Stimulated activated CD4-positive, alpha-beta T cell treated with anti-CD3 and anti-CD28 coated beads, Interleukin-12 subunit alpha, Interleukin-12 subunit beta, amount 100 ng/mL, for 24 hours (primary cell): ENCODE results near the gene LAMC3.

Source experiments
- DNase-seq, 2 experiments: peaks; one replicate each; pipeline ENCODE4 v3.0.0-alpha.2; 2020; ENCODE audit warnings: low read depth in 2 of 2

Gene LAMC3

GRCh38 chr9:131076347-131077195 lies 67.6 kb downstream of the LAMC3 start:
- DNase-seq = no peak

DNA sequence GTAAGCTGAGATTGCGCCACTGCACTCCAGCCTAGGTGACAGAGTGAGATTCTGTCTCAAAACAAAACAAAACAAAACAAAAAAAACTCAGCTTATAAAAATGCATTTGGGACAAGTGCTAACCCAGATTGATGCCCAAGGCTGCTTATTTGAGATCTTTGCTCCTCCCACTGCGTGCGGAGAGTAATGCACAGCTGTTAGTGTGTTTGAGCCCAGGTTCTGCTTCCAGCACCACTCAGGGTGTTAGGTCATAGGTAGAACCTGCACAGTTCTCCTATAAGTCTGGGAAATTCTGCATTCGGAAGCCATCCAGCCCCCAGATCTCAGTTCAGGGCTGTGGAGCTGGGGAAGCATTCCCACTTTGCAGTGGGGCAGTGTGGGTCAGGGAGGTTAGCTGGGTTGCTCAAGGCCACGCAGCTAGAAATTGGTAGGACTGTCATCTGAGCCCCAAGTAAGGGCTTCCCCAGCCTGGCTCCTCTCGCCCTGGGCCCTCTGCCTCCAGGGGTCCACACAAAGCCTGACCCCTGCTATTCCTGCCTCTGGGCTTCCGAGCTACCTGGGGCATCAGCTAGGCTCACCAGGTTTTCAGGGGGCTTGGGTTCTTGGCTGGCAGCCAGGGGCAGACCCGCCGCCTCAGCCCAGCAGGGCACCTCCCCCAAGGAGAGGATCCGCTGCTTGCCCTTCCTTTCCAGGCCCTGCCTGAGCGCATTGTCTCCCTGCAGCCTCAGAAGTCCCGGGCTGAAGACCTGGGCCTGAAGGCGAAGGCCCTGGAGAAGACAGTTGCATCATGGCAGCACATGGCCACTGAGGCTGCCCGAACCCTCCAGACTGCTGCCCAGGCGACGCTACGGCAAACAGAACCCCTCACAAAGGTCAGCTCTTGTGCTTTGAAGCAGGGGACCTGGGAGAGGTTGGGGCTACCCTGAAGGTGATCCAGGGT lies 69.7 kb downstream of the LAMC3 start:
- DNase-seq = no peak

GRCh38 chr9:131080589-131080988 lies 71.6 kb downstream of the LAMC3 start:
- no peak for DNase-seq

- no peak for DNase-seq
Observed at GRCh38 chr9:131081868-131082267, 72.9 kb downstream of the LAMC3 start.

- no peak for DNase-seq
Observed at GRCh38 chr9:131082774-131083512, 74.0 kb downstream of the LAMC3 start.

- no peak for DNase-seq
Observed at GRCh38 chr9:131084661-131085369, 75.8 kb downstream of the LAMC3 start.

- no peak for DNase-seq
Observed at GRCh38 chr9:131085370-131086122, 76.6 kb downstream of the LAMC3 start.

DNA sequence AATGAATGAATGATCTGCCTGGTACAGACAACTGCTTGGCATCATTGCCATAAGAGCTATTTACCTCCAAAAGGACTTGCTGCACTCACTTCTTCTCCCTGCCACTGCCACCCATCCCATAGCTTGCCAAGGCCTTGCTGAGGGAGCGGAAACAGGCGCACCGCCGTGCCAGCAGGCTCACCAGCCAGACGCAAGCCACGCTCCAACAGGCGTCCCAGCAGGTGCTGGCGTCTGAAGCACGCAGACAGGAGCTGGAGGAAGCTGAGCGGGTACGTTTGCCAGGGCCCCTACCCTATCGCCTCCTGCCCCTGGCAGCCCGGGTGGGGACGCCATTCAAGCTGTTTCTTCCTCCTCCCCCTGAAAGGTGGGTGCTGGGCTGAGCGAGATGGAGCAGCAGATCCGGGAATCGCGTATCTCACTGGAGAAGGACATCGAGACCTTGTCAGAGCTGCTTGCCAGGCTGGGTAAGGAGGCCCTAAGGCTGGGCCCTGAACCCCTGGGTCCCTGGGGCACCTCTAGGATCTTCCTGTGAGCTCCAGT lies 78.5 kb downstream of the LAMC3 start:
- no peak for DNase-seq

DNA sequence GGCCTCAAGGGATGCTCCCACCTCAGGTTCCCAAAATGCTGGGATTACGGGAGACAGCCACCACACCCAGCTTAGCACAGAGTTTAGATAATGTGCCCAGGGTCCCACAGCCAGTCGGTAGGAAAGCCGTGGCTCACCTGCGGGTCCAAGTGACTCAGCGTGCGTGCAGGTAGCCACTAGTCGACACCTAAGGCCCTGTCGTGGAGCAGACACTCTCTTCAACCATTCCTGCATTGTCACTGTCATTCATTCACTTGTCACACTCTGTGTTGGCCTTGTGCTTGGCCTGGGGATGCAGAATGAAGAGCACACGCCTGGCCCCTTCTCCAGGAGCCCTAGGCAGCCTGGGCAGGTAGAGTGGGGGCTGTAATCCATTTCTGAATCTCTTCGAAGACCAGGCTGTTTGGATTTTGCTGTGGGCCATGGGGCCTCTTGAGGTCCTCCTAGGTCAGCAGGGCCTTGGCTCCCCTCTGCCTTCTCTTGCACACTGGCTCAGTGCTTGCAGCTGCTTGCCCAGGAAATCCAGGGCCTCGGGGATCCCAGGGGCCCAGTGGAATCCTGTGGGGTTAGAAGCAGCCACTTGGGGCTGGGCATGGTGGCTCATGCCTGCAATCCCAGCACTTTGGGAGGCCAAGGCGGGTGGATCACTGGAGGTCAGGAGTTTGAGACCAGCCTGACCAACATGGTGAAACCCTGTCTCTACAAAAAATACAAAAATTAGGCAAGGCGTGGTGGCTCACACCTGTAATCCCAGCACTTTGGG lies 81.2 kb downstream of the LAMC3 start:
- DNase-seq = no peak

DNA sequence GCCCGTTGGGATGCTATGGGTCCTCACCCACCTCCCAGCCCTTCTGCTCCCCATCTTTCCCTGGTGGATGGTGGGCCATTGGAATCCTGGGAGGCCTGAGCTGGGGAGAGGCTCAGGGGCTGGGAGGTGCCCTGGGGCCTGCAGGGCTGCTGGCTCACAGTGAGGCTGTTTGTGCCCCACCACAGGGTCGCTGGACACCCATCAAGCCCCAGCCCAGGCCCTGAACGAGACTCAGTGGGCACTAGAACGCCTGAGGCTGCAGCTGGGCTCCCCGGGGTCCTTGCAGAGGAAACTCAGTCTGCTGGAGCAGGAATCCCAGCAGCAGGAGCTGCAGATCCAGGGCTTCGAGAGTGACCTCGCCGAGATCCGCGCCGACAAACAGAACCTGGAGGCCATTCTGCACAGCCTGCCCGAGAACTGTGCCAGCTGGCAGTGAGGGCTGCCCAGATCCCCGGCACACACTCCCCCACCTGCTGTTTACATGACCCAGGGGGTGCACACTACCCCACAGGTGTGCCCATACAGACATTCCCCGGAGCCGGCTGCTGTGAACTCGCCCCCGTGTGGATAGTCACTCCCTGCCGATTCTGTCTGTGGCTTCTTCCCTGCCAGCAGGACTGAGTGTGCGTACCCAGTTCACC lies 82.5 kb downstream of the LAMC3 start:
- DNase-seq = no peak

- DNase-seq = no peak
Observed at GRCh38 chr9:131092030-131092429, 83.1 kb downstream of the LAMC3 start.

DNA sequence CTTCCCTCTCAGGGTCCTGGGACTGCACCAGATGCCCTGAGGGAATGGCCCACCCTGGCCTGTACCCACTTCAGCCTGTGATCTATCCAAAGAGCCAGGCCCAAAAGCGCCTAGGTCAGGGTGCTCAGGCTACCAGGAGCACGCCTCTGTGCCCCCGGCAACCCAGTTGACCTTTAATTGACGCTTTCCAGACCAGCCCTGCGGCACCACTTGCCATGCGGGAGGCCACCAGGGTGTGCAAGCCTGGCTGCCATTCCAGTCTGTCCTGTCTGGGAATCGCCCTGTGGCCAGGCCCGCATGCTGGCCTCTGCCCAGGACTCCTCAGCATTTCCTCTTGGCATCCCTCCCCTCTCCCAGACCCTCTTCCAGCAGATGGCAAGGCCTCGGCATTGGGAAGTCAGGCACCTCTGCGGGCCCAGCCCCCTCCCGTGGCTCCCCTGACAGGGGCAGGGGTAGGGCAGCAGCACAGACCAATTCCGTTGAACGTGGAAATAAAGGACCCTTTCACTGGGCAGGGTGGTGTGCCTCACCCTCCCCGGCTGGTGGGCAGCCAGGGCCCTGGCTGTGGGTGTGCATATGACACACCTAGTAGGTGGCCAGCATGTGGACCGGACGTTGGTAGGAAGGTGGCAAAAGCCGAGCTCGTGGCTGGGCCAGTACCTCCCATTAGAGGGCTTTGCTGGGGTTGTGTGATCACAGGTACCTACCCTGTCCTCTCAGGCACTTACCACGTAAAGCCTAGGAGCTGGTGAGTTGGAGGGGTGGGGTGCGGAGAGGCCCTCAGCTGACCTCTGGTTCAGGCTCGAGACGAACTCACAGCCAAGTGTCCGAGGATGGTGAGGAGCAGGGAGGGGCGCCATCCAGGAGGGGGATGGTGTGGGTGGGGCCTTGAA lies 83.8 kb downstream of the LAMC3 start:
- DNase-seq = no peak

DNA sequence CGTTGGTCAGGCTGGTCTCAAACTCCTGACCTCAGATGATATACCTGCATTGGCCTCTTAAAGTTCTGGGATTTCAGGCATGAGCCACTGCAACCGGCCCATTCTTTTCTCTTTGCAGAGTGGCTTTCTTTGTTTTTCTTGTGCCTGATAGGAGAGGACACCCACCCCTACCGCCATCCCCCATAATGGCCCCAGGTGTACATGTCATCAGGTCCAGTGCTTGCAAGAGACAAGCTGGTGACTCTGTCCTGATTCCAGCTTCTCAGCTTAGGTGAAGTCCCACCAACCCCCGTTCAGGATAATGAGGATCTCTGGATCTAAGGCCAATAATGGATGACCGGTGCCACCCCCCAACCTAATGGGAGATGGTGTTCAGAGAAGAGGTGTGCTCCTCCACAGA lies 85.0 kb downstream of the LAMC3 start:
- DNase-seq = no peak

DNA sequence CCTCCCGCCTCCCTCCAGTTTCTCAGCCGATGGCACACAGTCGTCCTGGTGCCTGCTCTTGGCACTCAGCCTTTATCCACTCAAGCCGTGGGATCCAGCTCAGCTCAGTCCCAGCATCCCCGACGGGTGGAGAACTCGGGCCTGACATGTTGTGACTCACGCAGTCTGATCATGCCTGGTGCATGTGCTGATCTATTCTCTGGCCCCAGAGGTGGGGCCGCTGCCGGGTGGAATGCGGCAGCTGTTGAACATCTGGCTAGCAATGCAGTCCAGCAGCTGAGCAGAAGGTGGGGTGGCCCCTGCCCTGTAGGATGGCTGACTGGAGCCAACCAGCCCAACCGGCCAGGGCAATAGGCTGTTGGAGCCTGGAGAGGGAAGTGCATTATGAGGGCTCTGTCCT lies 85.6 kb downstream of the LAMC3 start:
- no peak for DNase-seq

GRCh38 chr9:131095666-131096268 lies 86.8 kb downstream of the LAMC3 start:
- no peak for DNase-seq

DNA sequence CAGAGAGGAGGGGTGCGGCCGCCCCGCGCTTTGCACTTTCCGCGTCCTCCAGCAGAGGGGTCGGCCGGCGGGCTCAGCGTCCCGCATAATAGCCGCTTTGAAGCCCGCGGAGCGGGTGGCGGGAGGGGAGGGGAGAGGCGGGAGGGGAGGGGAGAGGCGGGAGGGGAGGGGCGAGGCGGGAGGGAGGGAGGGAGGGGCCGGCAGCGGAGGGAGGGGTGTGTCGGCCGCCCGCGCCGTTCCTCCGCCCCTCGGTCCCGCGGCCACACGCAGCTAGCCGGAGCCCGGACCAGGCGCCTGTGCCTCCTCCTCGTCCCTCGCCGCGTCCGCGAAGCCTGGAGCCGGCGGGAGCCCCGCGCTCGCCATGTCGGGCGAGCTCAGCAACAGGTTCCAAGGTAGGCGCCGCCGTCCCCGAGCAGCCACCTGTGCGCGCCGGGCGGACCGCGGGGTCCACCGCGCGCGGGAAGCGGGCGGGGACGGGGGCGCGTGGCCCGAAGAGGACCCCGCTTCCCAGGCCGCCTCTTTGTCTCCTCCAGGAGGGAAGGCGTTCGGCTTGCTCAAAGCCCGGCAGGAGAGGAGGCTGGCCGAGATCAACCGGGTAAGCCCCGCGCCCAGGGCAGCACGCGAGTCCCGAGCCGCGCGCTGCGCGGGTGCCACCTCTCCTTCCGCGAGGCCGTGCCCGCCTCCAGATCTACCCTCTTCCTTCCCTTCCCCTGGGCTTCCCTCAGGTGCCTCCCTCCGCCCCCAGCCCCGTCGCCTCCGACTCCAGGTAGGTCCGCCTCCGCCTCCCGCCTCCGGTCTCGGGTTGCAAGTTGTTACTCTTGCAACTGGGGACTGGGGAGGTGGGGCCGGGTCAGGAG lies 87.5 kb downstream of the LAMC3 start, which contains the start of gene AIF1L:
TSS of gene AIF1L (plus strand) at position 263 of the 857 bp plus-strand sequence. CDS start at position 362, 99 bp downstream.
- peak in 1 of 2 experiments; percentile 31 for DNase-seq
